Sigmoid colon (tissue), 3 donors: Measurements from ENCODE around the gene C19orf25.

ENCODE experiments used
- CTCF ChIP-seq, 4 experiments: fragments of 450-650 bp in 3 of 4; fragments of 200-600 bp in 1 of 4; IDR thresholded peaks; one replicate each; pipeline ENCODE4 v1.5.1; 2016 to 2019; ENCODE audit warnings: antibody characterized with exemption in 4 of 4, mild to moderate bottlenecking in 3 of 4, moderate library complexity in 2 of 4
- POLR2A ChIP-seq, 2 donors: fragments of 450-650 bp; IDR thresholded peaks; one replicate each; pipeline ENCODE4 v1.6.1; 2016; ENCODE audit warnings: antibody characterized with exemption in 2 of 2, mild to moderate bottlenecking in 2 of 2, moderate library complexity in 2 of 2

- TF ChIP-seq CTCF (IDR thresholded peaks at IDR 0.05) (no peak), POLR2A (IDR thresholded peaks at IDR 0.05) (no peak)
Measured at GRCh38 chr19:1526066-1526778, 47.2 kb upstream of the C19orf25 start.
